Transverse colon (tissue), 4 donors: ENCODE data around the gene NDRG2.

Experiments
- POLR2AphosphoS5 ChIP-seq, 3 donors: sonication (generic); formaldehyde crosslinking; IDR thresholded peaks; one replicate each; pipeline ENCODE4 v1.6.1; 2016; ENCODE audit warnings: antibody characterized with exemption in 3 of 3
- TF ChIP-seq, protein P1 (sequence below), 5 experiments: fragments of 200-600 bp in 3 of 5; fragments of 450-650 bp in 2 of 5; sonication (generic) in 3 of 5; IDR thresholded peaks; 1 replicate in 2 of 5; 2 replicates in 3 of 5; pipeline ENCODE4 v1.5.1; 2016 to 2017; ENCODE audit warnings: antibody characterized with exemption in 5 of 5, inconsistent platforms in 3 of 5, mild to moderate bottlenecking in 2 of 5, moderate library complexity in 1 of 5

- TF ChIP-seq, protein P1, sequence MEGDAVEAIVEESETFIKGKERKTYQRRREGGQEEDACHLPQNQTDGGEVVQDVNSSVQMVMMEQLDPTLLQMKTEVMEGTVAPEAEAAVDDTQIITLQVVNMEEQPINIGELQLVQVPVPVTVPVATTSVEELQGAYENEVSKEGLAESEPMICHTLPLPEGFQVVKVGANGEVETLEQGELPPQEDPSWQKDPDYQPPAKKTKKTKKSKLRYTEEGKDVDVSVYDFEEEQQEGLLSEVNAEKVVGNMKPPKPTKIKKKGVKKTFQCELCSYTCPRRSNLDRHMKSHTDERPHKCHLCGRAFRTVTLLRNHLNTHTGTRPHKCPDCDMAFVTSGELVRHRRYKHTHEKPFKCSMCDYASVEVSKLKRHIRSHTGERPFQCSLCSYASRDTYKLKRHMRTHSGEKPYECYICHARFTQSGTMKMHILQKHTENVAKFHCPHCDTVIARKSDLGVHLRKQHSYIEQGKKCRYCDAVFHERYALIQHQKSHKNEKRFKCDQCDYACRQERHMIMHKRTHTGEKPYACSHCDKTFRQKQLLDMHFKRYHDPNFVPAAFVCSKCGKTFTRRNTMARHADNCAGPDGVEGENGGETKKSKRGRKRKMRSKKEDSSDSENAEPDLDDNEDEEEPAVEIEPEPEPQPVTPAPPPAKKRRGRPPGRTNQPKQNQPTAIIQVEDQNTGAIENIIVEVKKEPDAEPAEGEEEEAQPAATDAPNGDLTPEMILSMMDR (IDR thresholded peaks at IDR 0.05), result no peak
- TF ChIP-seq POLR2AphosphoS5 (IDR thresholded peaks at IDR 0.05), result no peak
Observed at GRCh38 chr14:20978687-20979086, 46.2 kb downstream of the NDRG2 start.
